CD14-positive monocyte (primary cell): Measurements from ENCODE around the gene NFS1. TPM values are rescaled to one million over a fixed set of nuclear protein-coding genes. Genes with fewer than 3 reads are reported as not detected.

Source experiments
- DNase-seq, 3 donors: peaks; one replicate each; pipeline ENCODE4 v3.0.0-alpha.2; 2011 to 2022
- H2AFZ ChIP-seq: 2 replicates; pipeline ENCODE4 v1.6.0; 2012; ENCODE audit warnings: mild to moderate bottlenecking, low read depth, low read length, inconsistent platforms; ENCODE audit not compliant: insufficient read depth, poor library complexity, severe bottlenecking
- H3K27ac ChIP-seq, 2 donors: 1 replicate in 1 of 2; 2 replicates in 1 of 2; pipeline ENCODE4 v1.5.1; 2012 to 2013; ENCODE audit warnings: low read length in 2 of 2, control low read depth in 1 of 2, inconsistent platforms in 1 of 2, low read depth in 1 of 2, mild to moderate bottlenecking in 1 of 2
- H3K27me3 ChIP-seq, 2 donors: one replicate each; pipeline versions ENCODE4 v1.6.0 to v1.6.1; 2011 to 2013; ENCODE audit warnings: low read length in 2 of 2; ENCODE audit not compliant: control insufficient read depth in 2 of 2, insufficient read depth in 2 of 2
- H3K36me3 ChIP-seq, 2 donors: replicated peaks in 1 of 2; 1 replicate in 1 of 2; 2 replicates in 1 of 2; pipeline versions ENCODE4 v1.5.1 to v1.6.1; 2012 to 2013; ENCODE audit warnings: low read length in 2 of 2, control low read depth in 1 of 2, inconsistent platforms in 1 of 2, mild to moderate bottlenecking in 1 of 2; ENCODE audit not compliant: insufficient read depth in 2 of 2, control insufficient read depth in 1 of 2
- H3K4me1 ChIP-seq, 2 donors: 1 replicate in 1 of 2; 2 replicates in 1 of 2; pipeline versions ENCODE4 v1.5.1 to v1.6.1; 2012 to 2013; ENCODE audit warnings: low read length in 2 of 2, control low read depth in 1 of 2, inconsistent platforms in 1 of 2, mild to moderate bottlenecking in 1 of 2, moderate library complexity in 1 of 2; ENCODE audit not compliant: insufficient read depth in 2 of 2, control insufficient read depth in 1 of 2
- H3K4me2 ChIP-seq: replicated peaks from 2 replicates; pipeline ENCODE3; 2012; ENCODE audit warnings: low read length, moderate library complexity, mild to moderate bottlenecking; ENCODE audit not compliant: poor library complexity, severe bottlenecking; ENCODE audit errors: extremely low read depth
- H3K4me3 ChIP-seq, 3 experiments: fragments of 200-600 bp in 1 of 3; sonication (generic) in 1 of 3; replicated peaks in 1 of 3; 1 replicate in 2 of 3; 2 replicates in 1 of 3; pipeline ENCODE4 v1.5.1; 2011 to 2013; ENCODE audit warnings: low read length in 3 of 3, mild to moderate bottlenecking in 3 of 3, control low read depth in 2 of 3, low read depth in 2 of 3, inconsistent platforms in 1 of 3, moderate library complexity in 1 of 3
- H3K79me2 ChIP-seq: 2 replicates; pipeline ENCODE4 v1.6.0; 2012; ENCODE audit warnings: mild to moderate bottlenecking, control low read depth, inconsistent platforms, low read length, moderate library complexity; ENCODE audit not compliant: insufficient read depth
- H3K9ac ChIP-seq: 2 replicates; pipeline ENCODE4 v1.6.0; 2017; ENCODE audit warnings: low read length, mild to moderate bottlenecking; ENCODE audit not compliant: insufficient read depth, poor library complexity, severe bottlenecking
- H3K9me3 ChIP-seq, 2 donors: replicated peaks in 1 of 2; 1 replicate in 1 of 2; 2 replicates in 1 of 2; pipeline versions ENCODE4 v1.5.1 to v1.6.1; 2012 to 2013; ENCODE audit warnings: low read length in 2 of 2, control low read depth in 1 of 2; ENCODE audit not compliant: control insufficient read depth in 1 of 2, insufficient read depth in 1 of 2
- H4K20me1 ChIP-seq: 2 replicates; pipeline ENCODE4 v1.6.0; 2012; ENCODE audit warnings: mild to moderate bottlenecking, low read length, control low read depth, moderate library complexity; ENCODE audit not compliant: insufficient read depth
- H3K27ac Mint-ChIP-seq, 7 donors: one replicate each; pipeline ENCODE4 v1.8.0; 2020; ENCODE audit warnings: mild to moderate bottlenecking in 7 of 7, mixed read lengths in 7 of 7, moderate library complexity in 6 of 7, inconsistent platforms in 2 of 7
- H3K27me3 Mint-ChIP-seq, 3 donors: one replicate each; pipeline ENCODE4 v1.8.0; 2021 to 2022; ENCODE audit warnings: low read depth in 3 of 3, mild to moderate bottlenecking in 3 of 3, mixed read lengths in 3 of 3, moderate library complexity in 3 of 3, inconsistent platforms in 1 of 3
- H3K36me3 Mint-ChIP-seq, 2 donors: one replicate each; pipeline ENCODE4 v1.8.0; 2020; ENCODE audit warnings: mixed read lengths in 2 of 2, inconsistent platforms in 1 of 2, mild to moderate bottlenecking in 1 of 2
- H3K4me1 Mint-ChIP-seq: one replicate; pipeline ENCODE4 v1.8.0; 2020; ENCODE audit warnings: mild to moderate bottlenecking, mixed read lengths
- H3K4me3 Mint-ChIP-seq, 2 donors: one replicate each; pipeline ENCODE4 v1.8.0; 2020; ENCODE audit warnings: mild to moderate bottlenecking in 2 of 2, mixed read lengths in 2 of 2, moderate library complexity in 1 of 2
- H3K9me3 Mint-ChIP-seq, 7 donors: one replicate each; pipeline ENCODE4 v1.8.0; 2020 to 2022; ENCODE audit warnings: mixed read lengths in 7 of 7, mild to moderate bottlenecking in 6 of 7, moderate library complexity in 6 of 7, inconsistent platforms in 2 of 7
- CTCF ChIP-seq: fragments of 200-600 bp; IDR thresholded peaks from one replicate; pipeline ENCODE4 v1.8.0; 2022; ENCODE audit warnings: antibody characterized with exemption, mild to moderate bottlenecking
- WGBS: methylation state at CpG from one replicate; pipeline ENCODE4 v1.1.5; 2013; ENCODE audit warnings: missing lambda C conversion rate; ENCODE audit not compliant: insufficient coverage; 5-methylcytosine and 5-hydroxymethylcytosine counted together
- intact Hi-C, 2 donors: fragments of 100-400 bp; cut with micrococcal nuclease; formaldehyde crosslinking; loops; one replicate each; pipeline versions ENCODE4 v1.15.0 to v1.15.1; 2023
- polyA plus RNA-seq, 3 donors: library from polyadenylated mRNA; depleted of rRNA in 1 of 3; unstranded in 2 of 3; stranded (reverse) in 1 of 3; fragments of 300-500 nt in 2 of 3; fragments of >200 nt in 1 of 3; fragmentation: Illumina TruSeq in 2 of 3; gene quantifications; 1 replicate in 2 of 3; 2 replicates in 1 of 3; pipeline ENCODE4 v1.2.3, GENCODE V29; 2012 to 2021

Gene NFS1
- polyA plus RNA-seq, 3 donors, result 18.1 to 21.4 (median 19.2) TPM

- no peaks in the 10 kb centered on the region for H3K27me3 Mint-ChIP-seq
- peaks cover 19 to 25% of the 10 kb centered on the region in 2 donors for H3K36me3 Mint-ChIP-seq
- 96% methylated on average over 4 of the region's 4 CpGs for WGBS
- Histone ChIP-seq H3K4me1 (no peaks in the 10 kb centered on the region), H3K9ac (no peak overlapping the region), H3K36me3 (peaks cover 20 to 24% of the 10 kb centered on the region in 2 donors), H2AFZ (no peak overlapping the region), H3K4me3 (no peak overlapping the region), H3K27me3 (no peaks in the 10 kb centered on the region), H3K27ac (no peak overlapping the region), H3K9me3 (no peaks in the 10 kb centered on the region), H3K4me2 (no peak overlapping the region), H4K20me1 (peaks cover 72% of the 10 kb centered on the region), H3K79me2 (peaks cover 38% of the 10 kb centered on the region)
- H3K9me3 Mint-ChIP-seq, result no peaks in the 10 kb centered on the region
- no peak for TF ChIP-seq CTCF
- no peak for DNase-seq
- H3K4me1 Mint-ChIP-seq, result peaks cover 3% of the 10 kb centered on the region
- intact Hi-C loops, result no loop called here
- peak overlapping the region in 3 of 7 donors; percentile 13 to 44 (median 21) for H3K27ac Mint-ChIP-seq
- H3K4me3 Mint-ChIP-seq, result no peak overlapping the region
These were observed 63.5 kb downstream of the NFS1 start for GRCh38 chr20:35635652-35636051.

- Mint-ChIP-seq H3K36me3 (peaks cover 31 to 49% of the 10 kb centered on the region in 2 donors), H3K27me3 (peaks cover 0 to 2% (median 0%) of the 10 kb centered on the region in 3 donors), H3K9me3 (no peaks in the 10 kb centered on the region), H3K4me1 (peaks cover 17% of the 10 kb centered on the region), H3K27ac (peak overlapping the region in 4 of 7 donors; percentile 41 to 72 (median 51)), H3K4me3 (no peak overlapping the region)
- H3K9ac ChIP-seq, result no peak overlapping the region
- H4K20me1 ChIP-seq, result peaks cover 49% of the 10 kb centered on the region
- no peak overlapping the region for H3K4me3 ChIP-seq
- intact Hi-C loops, result no loop called here
- peaks cover 11% of the 10 kb centered on the region in 2 donors for H3K4me1 ChIP-seq
- no peak for DNase-seq
- 98% methylated on average over 9 of the region's 13 CpGs for WGBS
- TF ChIP-seq CTCF, result no peak
- H2AFZ ChIP-seq, result no peak overlapping the region
- H3K79me2 ChIP-seq, result peaks cover 23% of the 10 kb centered on the region
- H3K36me3 ChIP-seq, result peaks cover 33 to 43% of the 10 kb centered on the region in 2 donors
- no peaks in the 10 kb centered on the region for H3K27me3 ChIP-seq
- no peak overlapping the region for H3K27ac ChIP-seq
- no peak overlapping the region for H3K4me2 ChIP-seq
- no peaks in the 10 kb centered on the region for H3K9me3 ChIP-seq
These were observed 66.5 kb downstream of the NFS1 start for GRCh38 chr20:35632539-35633115.
